ENCODE data around the gene SMC5.
"Not testable (repeated sequence)": the region's sequence is repeated elsewhere in the genome, so short reads cannot be mapped to it uniquely, and the experiment has no call there.

Gene SMC5

GRCh38 chr9:70245952-70246351 is 12.8 kb upstream of the SMC5 start:
- H3K4me3 ChIP-seq (ENCODE audit: low read depth, low read length); H3K36me3 ChIP-seq (ENCODE audit: control insufficient read depth, insufficient read depth, low read length); H3K9ac ChIP-seq (ENCODE audit: low read length); H3K9me3 ChIP-seq (ENCODE audit: control insufficient read depth, insufficient read depth, low read depth, low read length); H3K4me1 ChIP-seq (ENCODE audit: control insufficient read depth, insufficient read depth, low read length); H3K27me3 ChIP-seq (ENCODE audit: control insufficient read depth, insufficient read depth, low read length); H3K27ac ChIP-seq (ENCODE audit: low read depth, low read length): not testable (repeated sequence)

DNA sequence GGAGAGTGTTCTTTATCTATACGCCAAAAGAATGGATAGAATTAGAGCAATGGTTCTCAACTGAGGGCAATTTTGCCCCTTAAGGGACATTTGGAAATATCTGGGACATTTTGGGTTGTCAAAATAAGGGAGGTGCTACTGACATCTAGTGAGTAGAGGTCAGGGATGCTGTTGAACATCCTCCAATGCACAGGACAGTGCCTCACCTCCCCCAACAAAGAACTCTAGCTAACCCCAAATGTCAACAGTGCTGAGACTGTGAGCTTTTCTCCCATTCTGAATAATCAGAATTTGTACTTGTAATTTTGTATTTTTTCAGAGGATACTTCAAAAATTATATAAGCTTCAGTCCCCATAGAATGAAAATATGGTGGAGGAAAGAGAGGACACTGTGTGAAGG is 8.6 kb upstream of the SMC5 start:
- Histone ChIP-seq H3K27ac (ENCODE audit: low read depth, low read length) (no peak overlapping the region), H3K9me3 (ENCODE audit: control insufficient read depth, insufficient read depth, low read depth, low read length) (no peaks in the 10 kb centered on the region), H3K9ac (ENCODE audit: low read length) (no peak overlapping the region), H3K36me3 (ENCODE audit: control insufficient read depth, insufficient read depth, low read length) (no peaks in the 10 kb centered on the region), H3K4me1 (ENCODE audit: control insufficient read depth, insufficient read depth, low read length) (no peaks in the 10 kb centered on the region), H3K4me3 (ENCODE audit: low read depth, low read length) (no peak overlapping the region), H3K27me3 (ENCODE audit: control insufficient read depth, insufficient read depth, low read length) (no peaks in the 10 kb centered on the region)

- Histone ChIP-seq H3K9me3 (ENCODE audit: control insufficient read depth, insufficient read depth, low read depth, low read length) (no peaks in the 10 kb centered on the region), H3K36me3 (ENCODE audit: control insufficient read depth, insufficient read depth, low read length) (no peaks in the 10 kb centered on the region), H3K27ac (ENCODE audit: low read depth, low read length) (no peak overlapping the region), H3K4me1 (ENCODE audit: control insufficient read depth, insufficient read depth, low read length) (peaks cover 15% of the 10 kb centered on the region), H3K9ac (ENCODE audit: low read length) (no peak overlapping the region), H3K4me3 (ENCODE audit: low read depth, low read length) (no peak overlapping the region), H3K27me3 (ENCODE audit: control insufficient read depth, insufficient read depth, low read length) (no peaks in the 10 kb centered on the region)
Measured at GRCh38 chr9:70255486-70255885, 3.3 kb upstream of the SMC5 start.

DNA sequence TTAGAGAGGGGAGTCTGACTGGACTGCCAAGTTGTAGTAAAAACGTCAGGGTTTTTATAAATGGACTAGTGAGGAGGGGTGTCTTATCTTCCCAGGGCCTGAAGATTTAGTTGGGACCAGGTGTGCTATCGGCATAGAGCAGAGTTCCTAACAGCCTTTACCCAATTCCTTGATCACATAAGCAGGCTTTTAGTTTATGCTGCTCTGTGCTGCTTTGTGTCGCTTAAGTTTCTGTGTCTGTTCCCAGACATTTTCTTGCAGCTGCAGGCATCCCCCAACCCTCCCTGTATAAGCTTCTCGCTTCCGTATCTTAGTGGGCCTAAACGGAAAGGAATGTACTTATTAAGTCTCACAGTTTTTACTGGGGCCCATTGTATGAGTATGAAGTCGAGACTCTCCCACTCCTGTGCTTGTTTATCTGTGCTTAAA is 2.6 kb upstream of the SMC5 start:
- Histone ChIP-seq H3K9ac (ENCODE audit: low read length) (no peak overlapping the region), H3K27me3 (ENCODE audit: control insufficient read depth, insufficient read depth, low read length) (no peaks in the 10 kb centered on the region), H3K9me3 (ENCODE audit: control insufficient read depth, insufficient read depth, low read depth, low read length) (no peaks in the 10 kb centered on the region), H3K36me3 (ENCODE audit: control insufficient read depth, insufficient read depth, low read length) (peaks cover 3% of the 10 kb centered on the region), H3K4me1 (ENCODE audit: control insufficient read depth, insufficient read depth, low read length) (peaks cover 15% of the 10 kb centered on the region), H3K27ac (ENCODE audit: low read depth, low read length) (no peak overlapping the region), H3K4me3 (ENCODE audit: low read depth, low read length) (no peak overlapping the region)

- no peak overlapping the region for H3K9ac ChIP-seq (ENCODE audit: low read length)
Measured at GRCh38 chr9:70257502-70257901, 1.3 kb upstream of the SMC5 start.

GRCh38 chr9:70257991-70258691 is 637 bp upstream of the SMC5 start:
- peak overlapping the region; percentile 78 for H3K4me3 ChIP-seq (ENCODE audit: low read depth, low read length)
- no peaks in the 10 kb centered on the region for H3K9me3 ChIP-seq (ENCODE audit: control insufficient read depth, insufficient read depth, low read depth, low read length)
- H3K4me1 ChIP-seq (ENCODE audit: control insufficient read depth, insufficient read depth, low read length) = peaks cover 15% of the 10 kb centered on the region
- no peaks in the 10 kb centered on the region for H3K27me3 ChIP-seq (ENCODE audit: control insufficient read depth, insufficient read depth, low read length)
- H3K27ac ChIP-seq (ENCODE audit: low read depth, low read length) = peak overlapping the region; percentile 53; the same call in 1 of the 2 replicates
- peaks cover 13% of the 10 kb centered on the region for H3K36me3 ChIP-seq (ENCODE audit: control insufficient read depth, insufficient read depth, low read length)
- peak overlapping the region; percentile 97 for H3K9ac ChIP-seq (ENCODE audit: low read length)

More at GRCh38 chr9:70257502-70257901, 1.3 kb upstream of the SMC5 start:
- H3K9me3 ChIP-seq (ENCODE audit: control insufficient read depth, insufficient read depth, low read depth, low read length) = no peaks in the 10 kb centered on the region
- H3K36me3 ChIP-seq (ENCODE audit: control insufficient read depth, insufficient read depth, low read length) = peaks cover 13% of the 10 kb centered on the region
- peak overlapping the region; percentile 78; the same call in 1 of the 2 replicates for H3K4me3 ChIP-seq (ENCODE audit: low read depth, low read length)
- no peak overlapping the region for H3K27ac ChIP-seq (ENCODE audit: low read depth, low read length)
- peaks cover 15% of the 10 kb centered on the region for H3K4me1 ChIP-seq (ENCODE audit: control insufficient read depth, insufficient read depth, low read length)
- no peaks in the 10 kb centered on the region for H3K27me3 ChIP-seq (ENCODE audit: control insufficient read depth, insufficient read depth, low read length)

DNA sequence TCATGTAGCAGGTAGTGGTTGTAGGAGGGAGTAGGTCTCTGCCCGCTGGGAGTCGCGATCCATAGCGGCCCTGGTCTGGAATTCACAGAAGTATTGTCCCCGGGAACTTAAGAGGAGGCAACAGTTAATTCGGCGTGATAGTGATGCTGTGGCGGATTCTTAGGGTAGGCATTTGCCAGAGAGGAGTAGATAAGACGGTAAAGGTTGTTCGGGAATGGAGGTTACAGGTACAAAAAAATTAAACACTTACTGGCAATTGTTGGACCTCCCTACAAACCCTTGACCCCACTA is 679 bp downstream of the SMC5 start:
- Histone ChIP-seq H3K4me3 (ENCODE audit: low read depth, low read length) (peak overlapping the region; percentile 78), H3K36me3 (ENCODE audit: control insufficient read depth, insufficient read depth, low read length) (peaks cover 18% of the 10 kb centered on the region), H3K9me3 (ENCODE audit: control insufficient read depth, insufficient read depth, low read depth, low read length) (no peaks in the 10 kb centered on the region), H3K27me3 (ENCODE audit: control insufficient read depth, insufficient read depth, low read length) (no peaks in the 10 kb centered on the region), H3K27ac (ENCODE audit: low read depth, low read length) (peak overlapping the region; percentile 79; the same call in 1 of the 2 replicates), H3K9ac (ENCODE audit: low read length) (peak overlapping the region; percentile 97), H3K4me1 (ENCODE audit: control insufficient read depth, insufficient read depth, low read length) (peaks cover 15% of the 10 kb centered on the region)

DNA sequence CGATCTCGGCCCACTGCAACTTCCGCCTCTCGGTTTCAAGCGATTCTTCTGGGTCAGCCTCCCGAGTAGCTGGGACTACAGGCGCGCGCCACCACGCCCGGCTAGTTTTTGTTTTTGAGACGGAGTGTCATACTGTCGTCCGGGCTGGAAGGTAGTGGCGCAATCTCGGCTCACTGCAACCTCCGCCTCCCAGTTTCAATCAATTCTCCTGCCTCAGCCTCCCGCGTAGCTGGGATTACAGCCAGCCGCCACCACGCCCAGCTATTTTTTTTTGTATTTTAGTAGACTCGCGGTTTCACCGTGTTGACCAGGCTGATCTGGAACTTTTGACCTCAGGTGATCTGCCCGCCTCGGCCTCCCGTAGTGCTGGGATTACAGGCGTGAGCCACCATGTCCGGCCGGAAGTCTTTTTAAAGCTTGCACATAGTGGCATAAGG is 1.2 kb downstream of the SMC5 start:
- no peak overlapping the region for H3K27ac ChIP-seq (ENCODE audit: low read depth, low read length)
- H3K4me1 ChIP-seq (ENCODE audit: control insufficient read depth, insufficient read depth, low read length) = peaks cover 15% of the 10 kb centered on the region
- H3K36me3 ChIP-seq (ENCODE audit: control insufficient read depth, insufficient read depth, low read length) = peaks cover 24% of the 10 kb centered on the region
- H3K27me3 ChIP-seq (ENCODE audit: control insufficient read depth, insufficient read depth, low read length) = no peaks in the 10 kb centered on the region
- no peaks in the 10 kb centered on the region for H3K9me3 ChIP-seq (ENCODE audit: control insufficient read depth, insufficient read depth, low read depth, low read length)
- H3K4me3 ChIP-seq (ENCODE audit: low read depth, low read length) = peak overlapping the region; percentile 78
- peak overlapping the region; percentile 97 for H3K9ac ChIP-seq (ENCODE audit: low read length)

DNA sequence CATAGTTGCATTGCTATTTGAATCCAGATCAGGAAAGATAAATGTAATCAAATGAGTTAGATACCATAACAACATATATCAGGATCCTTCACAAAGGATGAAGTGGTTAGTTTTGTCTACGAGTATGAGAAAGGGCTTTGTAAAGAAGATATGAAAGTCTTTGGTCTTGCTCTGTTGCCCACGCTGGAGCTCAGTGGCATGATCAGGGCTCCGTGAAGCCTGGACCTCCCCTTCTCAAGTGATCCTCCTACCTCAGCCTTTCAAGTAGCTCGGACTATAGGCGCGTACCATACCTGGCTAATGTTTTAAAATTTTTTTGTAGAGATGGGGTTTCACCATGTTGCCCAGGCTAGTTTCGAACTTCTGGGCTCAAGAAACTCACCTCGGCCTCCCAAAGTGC is 1.8 kb downstream of the SMC5 start:
- no peak overlapping the region for H3K27ac ChIP-seq (ENCODE audit: low read depth, low read length)
- peaks cover 15% of the 10 kb centered on the region for H3K4me1 ChIP-seq (ENCODE audit: control insufficient read depth, insufficient read depth, low read length)
- H3K4me3 ChIP-seq (ENCODE audit: low read depth, low read length) = peak overlapping the region; percentile 78
- peaks cover 30% of the 10 kb centered on the region for H3K36me3 ChIP-seq (ENCODE audit: control insufficient read depth, insufficient read depth, low read length)
- no peak overlapping the region for H3K9ac ChIP-seq (ENCODE audit: low read length)
- no peaks in the 10 kb centered on the region for H3K27me3 ChIP-seq (ENCODE audit: control insufficient read depth, insufficient read depth, low read length)
- H3K9me3 ChIP-seq (ENCODE audit: control insufficient read depth, insufficient read depth, low read depth, low read length) = no peaks in the 10 kb centered on the region

- Histone ChIP-seq H3K9ac (ENCODE audit: low read length) (no peak overlapping the region), H3K27me3 (ENCODE audit: control insufficient read depth, insufficient read depth, low read length) (no peaks in the 10 kb centered on the region), H3K27ac (ENCODE audit: low read depth, low read length) (no peak overlapping the region), H3K4me3 (ENCODE audit: low read depth, low read length) (no peak overlapping the region), H3K4me1 (ENCODE audit: control insufficient read depth, insufficient read depth, low read length) (peaks cover 14% of the 10 kb centered on the region), H3K36me3 (ENCODE audit: control insufficient read depth, insufficient read depth, low read length) (peaks cover 37% of the 10 kb centered on the region), H3K9me3 (ENCODE audit: control insufficient read depth, insufficient read depth, low read depth, low read length) (no peaks in the 10 kb centered on the region)
Measured at GRCh38 chr9:70261131-70261870, 2.5 kb downstream of the SMC5 start.

DNA sequence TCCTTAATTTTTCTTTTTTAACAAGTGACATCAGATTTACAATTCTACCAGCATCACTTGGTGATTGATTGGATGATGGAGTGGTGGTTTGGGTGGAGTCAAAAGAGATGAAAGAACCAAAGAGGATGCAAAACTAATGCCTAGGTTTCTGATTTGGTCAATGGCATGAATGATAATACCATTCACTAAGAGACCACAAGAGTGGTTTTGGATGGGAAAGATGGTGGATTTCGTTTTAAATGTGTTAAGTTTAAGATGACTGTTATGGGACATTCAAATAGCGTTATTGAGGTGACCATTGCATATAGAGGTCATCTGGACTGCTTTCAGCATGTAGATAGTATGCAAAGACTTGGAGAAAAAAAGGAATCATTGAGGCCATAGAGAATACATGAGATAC is 3.6 kb downstream of the SMC5 start:
- Histone ChIP-seq H3K4me3 (ENCODE audit: low read depth, low read length) (no peak overlapping the region), H3K9me3 (ENCODE audit: control insufficient read depth, insufficient read depth, low read depth, low read length) (no peaks in the 10 kb centered on the region), H3K4me1 (ENCODE audit: control insufficient read depth, insufficient read depth, low read length) (peaks cover 9% of the 10 kb centered on the region), H3K9ac (ENCODE audit: low read length) (no peak overlapping the region), H3K27ac (ENCODE audit: low read depth, low read length) (no peak overlapping the region), H3K27me3 (ENCODE audit: control insufficient read depth, insufficient read depth, low read length) (no peaks in the 10 kb centered on the region), H3K36me3 (ENCODE audit: control insufficient read depth, insufficient read depth, low read length) (peaks cover 46% of the 10 kb centered on the region)
